IMR-90 (cell line): ENCODE data around the gene GAL3ST2. TPM values are rescaled to one million over a fixed set of nuclear protein-coding genes. Genes with fewer than 3 reads are reported as not detected.

Experiments
- ATAC-seq: fragments of 200-7000 bp; cut with Tn5 transposase; 2 replicates; pipeline ENCODE4 v1.9.1; 2020; ENCODE audit warnings: low read depth, mild to moderate bottlenecking, moderate library complexity
- BruUV-seq: library from RNA; stranded (reverse); fragments of 400-500 nt; replicated peaks from 2 replicates; lab custom pipeline; 2021; lab: Mats Ljungman, UMichigan
- CTCF ChIA-PET: fragments of 300-600 bp; formaldehyde crosslinking; extraction: SDS; loops from one replicate; lab custom pipeline; 2021; ENCODE audit warnings: antibody characterized with exemption; lab: Yijun Ruan, JAX
- POLR2A ChIA-PET: fragments of 300-600 bp; sonication (Branson Sonifier 250); formaldehyde crosslinking; loops from one replicate; lab custom pipeline; 2022; ENCODE audit warnings: antibody characterized with exemption; ENCODE audit not compliant: unreplicated experiment; lab: Charles Lee
- DNase-seq: peaks from one replicate; pipeline ENCODE4 v3.0.0; 2013
- H2AFZ ChIP-seq: replicated peaks from 2 replicates; pipeline ENCODE3; 2013; ENCODE audit warnings: low read length, mild to moderate bottlenecking; ENCODE audit not compliant: poor library complexity
- H2AK5ac ChIP-seq: 2 replicates; pipeline ENCODE4 v1.6.1; 2013; ENCODE audit warnings: low read depth, low read length, inconsistent platforms
- H2AK9ac ChIP-seq: replicated peaks from 2 replicates; pipeline ENCODE3; 2013; ENCODE audit warnings: mild to moderate bottlenecking, low read depth, low read length, moderate library complexity; ENCODE audit not compliant: poor library complexity
- H2BK120ac ChIP-seq: 2 replicates; pipeline ENCODE4 v1.6.1; 2013; ENCODE audit warnings: low read depth, low read length, inconsistent platforms
- H2BK15ac ChIP-seq: 3 replicates; pipeline ENCODE4 v1.6.1; 2013; ENCODE audit warnings: low read depth, low read length, inconsistent platforms
- H2BK20ac ChIP-seq: 2 replicates; pipeline ENCODE4 v1.6.1; 2013; ENCODE audit warnings: low read depth, mild to moderate bottlenecking, inconsistent platforms, low read length, moderate library complexity
- H2BK5ac ChIP-seq: 2 replicates; pipeline ENCODE4 v1.6.1; 2013; ENCODE audit warnings: mild to moderate bottlenecking, low read depth, low read length, inconsistent platforms; ENCODE audit not compliant: poor library complexity, severe bottlenecking
- H3K14ac ChIP-seq: replicated peaks from 2 replicates; pipeline ENCODE4 v1.6.1; 2013; ENCODE audit warnings: low read depth, low read length, inconsistent platforms
- H3K18ac ChIP-seq: 2 replicates; pipeline ENCODE4 v1.6.1; 2013; ENCODE audit warnings: low read depth, low read length, control low read depth
- H3K23ac ChIP-seq: 2 replicates; pipeline ENCODE4 v1.6.1; 2013; ENCODE audit warnings: low read depth, low read length, inconsistent platforms
- H3K27ac ChIP-seq: 2 replicates; pipeline ENCODE4 v1.5.1; 2013; ENCODE audit warnings: mild to moderate bottlenecking, control low read depth, low read length; ENCODE audit not compliant: insufficient read depth
- H3K27me3 ChIP-seq: 2 replicates; pipeline ENCODE4 v1.6.1; 2013; ENCODE audit warnings: low read length; ENCODE audit not compliant: control insufficient read depth, insufficient read depth
- H3K36me3 ChIP-seq: 2 replicates; pipeline ENCODE4 v1.6.1; 2013; ENCODE audit warnings: low read length, mixed read lengths; ENCODE audit not compliant: control insufficient read depth, insufficient read depth
- H3K4ac ChIP-seq: 2 replicates; pipeline ENCODE4 v1.6.1; 2013; ENCODE audit warnings: low read depth, low read length, inconsistent platforms
- H3K4me1 ChIP-seq: 2 replicates; pipeline ENCODE4 v1.6.1; 2013; ENCODE audit warnings: low read length, mixed read lengths; ENCODE audit not compliant: control insufficient read depth, insufficient read depth
- H3K4me2 ChIP-seq: 2 replicates; pipeline ENCODE4 v1.6.1; 2013; ENCODE audit warnings: low read depth, mild to moderate bottlenecking, control low read depth, low read length, moderate library complexity
- H3K4me3 ChIP-seq: 2 replicates; pipeline ENCODE4 v1.5.1; 2013; ENCODE audit warnings: low read depth, mild to moderate bottlenecking, control low read depth, low read length, moderate library complexity; ENCODE audit not compliant: insufficient read depth
- H3K56ac ChIP-seq: 2 replicates; pipeline ENCODE4 v1.6.1; 2013; ENCODE audit warnings: low read length, inconsistent platforms; ENCODE audit not compliant: insufficient read depth; ENCODE audit errors: extremely low read depth
- H3K79me1 ChIP-seq, 2 experiments: 2 replicates each; pipeline ENCODE4 v1.6.1; 2013; ENCODE audit warnings: low read length in 2 of 2, inconsistent platforms in 1 of 2, low read depth in 1 of 2
- H3K9ac ChIP-seq: 2 replicates; pipeline ENCODE4 v1.6.1; 2013; ENCODE audit warnings: low read depth, low read length, control low read depth
- H3K9me1 ChIP-seq: 2 replicates; pipeline ENCODE4 v1.6.1; 2013; ENCODE audit warnings: low read length, inconsistent platforms; ENCODE audit not compliant: insufficient read depth
- H3K9me3 ChIP-seq: 2 replicates; pipeline ENCODE4 v1.6.1; 2013; ENCODE audit warnings: low read length; ENCODE audit not compliant: control insufficient read depth, insufficient read depth
- H4K20me1 ChIP-seq: 2 replicates; pipeline ENCODE4 v1.6.1; 2013; ENCODE audit warnings: low read length, inconsistent platforms; ENCODE audit not compliant: insufficient read depth
- H4K5ac ChIP-seq: 2 replicates; pipeline ENCODE4 v1.6.1; 2013; ENCODE audit warnings: mild to moderate bottlenecking, low read depth, low read length, control low read depth
- H4K8ac ChIP-seq, 2 experiments: 2 replicates each; pipeline ENCODE4 v1.6.1; 2013; ENCODE audit warnings: low read depth in 2 of 2, low read length in 2 of 2, control low read depth in 1 of 2, inconsistent platforms in 1 of 2
- H4K91ac ChIP-seq: 2 replicates; pipeline ENCODE4 v1.6.1; 2013; ENCODE audit warnings: low read depth, low read length, inconsistent platforms; ENCODE audit not compliant: insufficient read depth
- BHLHE40 ChIP-seq: fragments of 150-350 bp; IDR thresholded peaks from 2 replicates; pipeline ENCODE4 v1.6.1; 2016; ENCODE audit warnings: mild to moderate bottlenecking, low read depth, low read length
- CEBPB ChIP-seq: IDR thresholded peaks from 2 replicates; pipeline ENCODE4 v1.6.1; 2012; ENCODE audit warnings: low read depth, low read length, improper control_type of control experiment
- CTCF ChIP-seq: conservative IDR thresholded peaks from 2 replicates; pipeline ENCODE4 v1.5.1; 2012; ENCODE audit warnings: mild to moderate bottlenecking, low read depth, low read length, improper control_type of control experiment
- MAFK ChIP-seq: IDR thresholded peaks from 2 replicates; pipeline ENCODE4 v1.6.1; 2012; ENCODE audit warnings: low read depth, low read length, improper control_type of control experiment
- NFE2L2 ChIP-seq: fragments of 150-350 bp; IDR thresholded peaks from 2 replicates; pipeline ENCODE4 v1.6.1; 2016; ENCODE audit warnings: low read depth, mild to moderate bottlenecking, low read length
- POLR2A ChIP-seq: IDR thresholded peaks from 2 replicates; pipeline ENCODE4 v1.6.1; 2012; ENCODE audit warnings: mild to moderate bottlenecking, low read depth, low read length
- RFX5 ChIP-seq: IDR thresholded peaks from 2 replicates; pipeline ENCODE4 v1.8.0; 2012; ENCODE audit warnings: low read depth, mild to moderate bottlenecking, low read length, moderate library complexity
- USF2 ChIP-seq: fragments of 150-350 bp; IDR thresholded peaks from 2 replicates; pipeline ENCODE4 v1.6.1; 2017; ENCODE audit warnings: mild to moderate bottlenecking, antibody characterized with exemption, low read length, low read depth
- whole genome bisulfite sequencing, 2 experiments: methylation state at CpG; one replicate each; pipeline versions ENCODE4 v1.1.5 to v1.1.7; 2013; ENCODE audit warnings: missing lambda C conversion rate in 2 of 2; ENCODE audit not compliant: insufficient read length in 1 of 2; ENCODE audit errors: extremely low coverage in 2 of 2; 5-methylcytosine and 5-hydroxymethylcytosine counted together
- dilution Hi-C: fragments of 300-500 bp; cut with HindIII; formaldehyde crosslinking; loops from one replicate; pipeline ENCODE4 v1.14.3; 2018; ENCODE audit warnings: low sequenced_read_pairs; ENCODE audit not compliant: unreplicated experiment
- in situ Hi-C: fragments of 300-500 bp; cut with MboI; formaldehyde crosslinking; loops from 3 replicates; pipeline ENCODE4 v1.14.3; 2019; ENCODE audit warnings: low sequenced_read_pairs, inconsistent platforms, mixed read lengths
- intact Hi-C: fragments of 100-400 bp; cut with micrococcal nuclease; formaldehyde crosslinking; loops from 2 replicates; pipeline ENCODE4 v1.10.0; 2022
- polyA plus RNA-seq, 3 experiments: library from polyadenylated mRNA; depleted of rRNA; stranded (reverse); fragments of >200 nt; gene quantifications; 2 replicates each; pipeline ENCODE4 v1.2.3, GENCODE V29; 2012; ENCODE audit warnings: low replicate concordance in 1 of 3
- total RNA-seq: library from RNA; depleted of rRNA; stranded (reverse); fragments of >200 nt; gene quantifications from 2 replicates; pipeline ENCODE4 v1.2.3, GENCODE V29; 2012
- TF ChIP-seq, protein P1 (sequence below): fragments of 150-350 bp; IDR thresholded peaks from 2 replicates; pipeline ENCODE4 v1.6.1; 2016; ENCODE audit warnings: low read depth, mild to moderate bottlenecking, low read length, moderate library complexity, borderline replicate concordance

GAL3ST2 gene
- total and polyA plus RNA-seq, 2 of the 4 experiments (the other 2 are of a cell fraction), result 0.07 TPM; not detected in 1

DNA sequence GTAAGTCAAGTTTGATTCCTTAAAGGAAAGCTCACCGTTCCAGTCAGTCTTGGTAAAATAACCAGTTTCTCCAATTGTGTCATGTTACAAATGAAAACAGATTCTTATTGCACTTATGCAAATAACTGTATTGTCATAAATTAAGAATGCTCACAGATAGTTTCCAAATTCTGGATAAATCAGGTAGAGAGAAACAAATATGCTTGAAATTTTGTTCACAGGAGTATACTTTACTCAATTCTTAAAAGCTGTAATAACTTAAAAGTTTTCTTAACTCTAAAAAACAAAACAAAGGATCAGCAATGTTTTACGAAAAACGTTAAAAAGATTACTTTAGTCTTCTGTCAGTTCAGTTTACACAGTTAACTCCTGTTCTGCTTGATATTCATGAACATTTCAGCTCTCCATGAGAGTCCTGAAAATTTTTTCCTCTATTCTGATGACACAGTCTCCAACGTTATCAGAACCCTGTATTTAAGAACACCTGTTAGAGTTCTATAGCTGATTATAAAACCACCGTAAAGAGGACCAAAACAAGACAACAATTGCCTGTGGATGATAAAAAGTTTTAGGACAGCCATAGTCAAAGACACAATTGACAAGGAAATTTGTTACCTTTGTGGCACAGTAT lies 4.4 kb downstream of the GAL3ST2 start:
- H3K14ac ChIP-seq, result no peak overlapping the region
- H4K91ac ChIP-seq, result no peak overlapping the region
- H3K4me3 ChIP-seq, result no peak overlapping the region
- intact Hi-C loops (no loop called here), in situ Hi-C loops (no loop called here), dilution Hi-C loops (no loop called here)
- no peak overlapping the region for H2BK15ac ChIP-seq
- H3K4me1 ChIP-seq, result no peaks in the 10 kb centered on the region
- H4K5ac ChIP-seq, result no peak overlapping the region
- H3K9ac ChIP-seq, result no peak overlapping the region
- BruUV-seq, result no TSS peak
- POLR2A ChIA-PET, result no interaction called here
- no peak overlapping the region for H3K56ac ChIP-seq
- ATAC-seq (no peak), DNase-seq (no peak)
- no peak overlapping the region for H2BK120ac ChIP-seq
- H3K23ac ChIP-seq, result no peak overlapping the region
- H2BK20ac ChIP-seq, result no peak overlapping the region
- H4K8ac ChIP-seq, result no peak overlapping the region
- H2BK5ac ChIP-seq, result no peak overlapping the region
- H3K4ac ChIP-seq, result no peak overlapping the region
- H3K27me3 ChIP-seq, result no peaks in the 10 kb centered on the region; the same call in 1 of the 2 replicates
- H4K20me1 ChIP-seq, result no peaks in the 10 kb centered on the region
- no peak overlapping the region for H3K18ac ChIP-seq
- TF ChIP-seq, protein P1, sequence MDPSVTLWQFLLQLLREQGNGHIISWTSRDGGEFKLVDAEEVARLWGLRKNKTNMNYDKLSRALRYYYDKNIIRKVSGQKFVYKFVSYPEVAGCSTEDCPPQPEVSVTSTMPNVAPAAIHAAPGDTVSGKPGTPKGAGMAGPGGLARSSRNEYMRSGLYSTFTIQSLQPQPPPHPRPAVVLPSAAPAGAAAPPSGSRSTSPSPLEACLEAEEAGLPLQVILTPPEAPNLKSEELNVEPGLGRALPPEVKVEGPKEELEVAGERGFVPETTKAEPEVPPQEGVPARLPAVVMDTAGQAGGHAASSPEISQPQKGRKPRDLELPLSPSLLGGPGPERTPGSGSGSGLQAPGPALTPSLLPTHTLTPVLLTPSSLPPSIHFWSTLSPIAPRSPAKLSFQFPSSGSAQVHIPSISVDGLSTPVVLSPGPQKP, result no peak
- TF ChIP-seq POLR2A (no peak), RFX5 (no peak), BHLHE40 (no peak), USF2 (no peak), CTCF (no peak), CEBPB (no peak), NFE2L2 (no peak), MAFK (no peak)
- no peak overlapping the region for H2AFZ ChIP-seq
- H3K79me1 ChIP-seq, result no peaks in the 10 kb centered on the region
- no peak overlapping the region for H2AK5ac ChIP-seq
- CTCF ChIA-PET, result no interaction called here
- 75% methylated on average over 2 of the region's 5 CpGs; no CpG with 5 or more reads in 1 of the 2 experiments for WGBS, 2 experiments
- no peak overlapping the region for H2AK9ac ChIP-seq
- H3K36me3 ChIP-seq, result no peaks in the 10 kb centered on the region
- H3K9me1 ChIP-seq, result no peaks in the 10 kb centered on the region
- H3K27ac ChIP-seq, result no peak overlapping the region
- H3K4me2 ChIP-seq, result no peak overlapping the region
- peaks cover 5% of the 10 kb centered on the region; the same call in 1 of the 2 replicates for H3K9me3 ChIP-seq
